Measurements from ENCODE around the gene WDR19. TPM values are rescaled to one million over a fixed set of nuclear protein-coding genes. Genes with fewer than 3 reads are reported as not detected.

The WDR19 gene
- polyA plus RNA-seq, 1 of the 3 experiments (the other 2 are of a cell fraction), result 23.3 TPM

DNA sequence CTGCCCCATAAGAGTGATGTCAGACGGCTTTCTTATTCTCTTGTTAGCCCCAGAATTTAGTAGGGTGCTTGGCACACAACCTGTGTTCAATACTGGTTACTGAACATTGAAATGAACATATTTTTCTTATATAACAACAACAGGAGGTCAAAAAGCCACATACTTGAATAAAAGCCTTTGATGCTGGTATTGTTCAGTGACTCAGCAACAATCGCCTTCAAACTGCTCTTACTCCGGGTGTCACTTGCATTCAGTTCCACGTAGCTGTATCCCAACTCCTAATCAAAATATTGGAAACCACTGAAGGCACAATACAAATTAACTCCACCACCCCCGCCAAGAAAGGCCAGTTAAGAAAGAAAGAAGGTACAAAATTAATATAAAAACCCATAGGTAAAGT lies 122.3 kb downstream of the WDR19 start:
- no peaks in the 10 kb centered on the region for H3K9me2 ChIP-seq
- H2AFZ ChIP-seq (ENCODE audit: low read depth), result no peak overlapping the region
- WGBS (ENCODE audit: low lambda C conversion rate), result 94% methylated on average over 5 of the region's 5 CpGs
- no peaks in the 10 kb centered on the region for H3K9me3 ChIP-seq
- no peak overlapping the region for H3K27ac ChIP-seq (ENCODE audit: low read depth in 2 of 2, low read length in 1 of 2)
- H3F3A ChIP-seq (replicated peaks; ENCODE audit: insufficient read depth), result peaks cover 4% of the 10 kb centered on the region
- TF ChIP-seq GABPA (IDR thresholded peaks at IDR 0.05; ENCODE audit: low read depth), result no peak
- TF ChIP-seq, protein P1, sequence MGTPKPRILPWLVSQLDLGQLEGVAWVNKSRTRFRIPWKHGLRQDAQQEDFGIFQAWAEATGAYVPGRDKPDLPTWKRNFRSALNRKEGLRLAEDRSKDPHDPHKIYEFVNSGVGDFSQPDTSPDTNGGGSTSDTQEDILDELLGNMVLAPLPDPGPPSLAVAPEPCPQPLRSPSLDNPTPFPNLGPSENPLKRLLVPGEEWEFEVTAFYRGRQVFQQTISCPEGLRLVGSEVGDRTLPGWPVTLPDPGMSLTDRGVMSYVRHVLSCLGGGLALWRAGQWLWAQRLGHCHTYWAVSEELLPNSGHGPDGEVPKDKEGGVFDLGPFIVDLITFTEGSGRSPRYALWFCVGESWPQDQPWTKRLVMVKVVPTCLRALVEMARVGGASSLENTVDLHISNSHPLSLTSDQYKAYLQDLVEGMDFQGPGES (IDR thresholded peaks at IDR 0.05; ENCODE audit: low read depth, low read length), result no peak
- TF ChIP-seq FOSL2 (IDR thresholded peaks at IDR 0.05; ENCODE audit: borderline replicate concordance, low read depth), result no peak
- TF ChIP-seq EZH2phosphoT487 (IDR thresholded peaks at IDR 0.05; ENCODE audit: borderline replicate concordance, low read depth), result no peak
- no peak for TF ChIP-seq EP300 (IDR thresholded peaks at IDR 0.05; ENCODE audit: borderline replicate concordance in 1 of 2, low read depth in 1 of 2, low read length in 1 of 2)
- no peak for TF ChIP-seq USF1 (IDR thresholded peaks at IDR 0.05; ENCODE audit: borderline replicate concordance, low read depth)
- no peak for TF ChIP-seq YY1 (IDR thresholded peaks at IDR 0.05; ENCODE audit: low read depth)
- no peak for TF ChIP-seq TEAD4 (IDR thresholded peaks at IDR 0.05; ENCODE audit: borderline replicate concordance, insufficient read depth)
- TF ChIP-seq TCF12 (IDR thresholded peaks at IDR 0.05), result no peak
- no peak for TF ChIP-seq GATA2 (CRISPR knock-in tag; IDR thresholded peaks at IDR 0.05)
- no peak for TF ChIP-seq RCOR1 (IDR thresholded peaks at IDR 0.05; ENCODE audit: low read length)
- TF ChIP-seq, protein P2, sequence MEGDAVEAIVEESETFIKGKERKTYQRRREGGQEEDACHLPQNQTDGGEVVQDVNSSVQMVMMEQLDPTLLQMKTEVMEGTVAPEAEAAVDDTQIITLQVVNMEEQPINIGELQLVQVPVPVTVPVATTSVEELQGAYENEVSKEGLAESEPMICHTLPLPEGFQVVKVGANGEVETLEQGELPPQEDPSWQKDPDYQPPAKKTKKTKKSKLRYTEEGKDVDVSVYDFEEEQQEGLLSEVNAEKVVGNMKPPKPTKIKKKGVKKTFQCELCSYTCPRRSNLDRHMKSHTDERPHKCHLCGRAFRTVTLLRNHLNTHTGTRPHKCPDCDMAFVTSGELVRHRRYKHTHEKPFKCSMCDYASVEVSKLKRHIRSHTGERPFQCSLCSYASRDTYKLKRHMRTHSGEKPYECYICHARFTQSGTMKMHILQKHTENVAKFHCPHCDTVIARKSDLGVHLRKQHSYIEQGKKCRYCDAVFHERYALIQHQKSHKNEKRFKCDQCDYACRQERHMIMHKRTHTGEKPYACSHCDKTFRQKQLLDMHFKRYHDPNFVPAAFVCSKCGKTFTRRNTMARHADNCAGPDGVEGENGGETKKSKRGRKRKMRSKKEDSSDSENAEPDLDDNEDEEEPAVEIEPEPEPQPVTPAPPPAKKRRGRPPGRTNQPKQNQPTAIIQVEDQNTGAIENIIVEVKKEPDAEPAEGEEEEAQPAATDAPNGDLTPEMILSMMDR (IDR thresholded peaks at IDR 0.05), result no peak
- TF ChIP-seq ZBTB33 (IDR thresholded peaks at IDR 0.05; ENCODE audit: borderline replicate concordance, low read depth), result no peak
- TF ChIP-seq FOXJ3 (CRISPR knock-in tag; IDR thresholded peaks at IDR 0.05), result no peak
- TF ChIP-seq, protein P3, sequence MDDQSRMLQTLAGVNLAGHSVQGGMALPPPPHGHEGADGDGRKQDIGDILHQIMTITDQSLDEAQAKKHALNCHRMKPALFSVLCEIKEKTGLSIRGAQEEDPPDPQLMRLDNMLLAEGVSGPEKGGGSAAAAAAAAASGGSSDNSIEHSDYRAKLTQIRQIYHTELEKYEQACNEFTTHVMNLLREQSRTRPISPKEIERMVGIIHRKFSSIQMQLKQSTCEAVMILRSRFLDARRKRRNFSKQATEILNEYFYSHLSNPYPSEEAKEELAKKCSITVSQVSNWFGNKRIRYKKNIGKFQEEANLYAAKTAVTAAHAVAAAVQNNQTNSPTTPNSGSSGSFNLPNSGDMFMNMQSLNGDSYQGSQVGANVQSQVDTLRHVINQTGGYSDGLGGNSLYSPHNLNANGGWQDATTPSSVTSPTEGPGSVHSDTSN (IDR thresholded peaks at IDR 0.05), result no peak
- H3K4me1 ChIP-seq (ENCODE audit: control insufficient read depth in 1 of 2, insufficient read depth in 2 of 2, low read depth in 1 of 2, low read length in 1 of 2), result no peaks in the 10 kb centered on the region
- H3K79me2 ChIP-seq (ENCODE audit: insufficient read depth), result 0 out of 2 replicates have a peak, but pooled peaks cover 6% of the 10 kb centered on the region
- no peaks in the 10 kb centered on the region for H3K27me3 ChIP-seq (ENCODE audit: insufficient read depth)
- no peaks in the 10 kb centered on the region for H4K20me1 ChIP-seq (ENCODE audit: insufficient read depth)
- H3K9ac ChIP-seq, result no peak overlapping the region
- POLR2A ChIA-PET, result no interaction called here
- H3K4me3 ChIP-seq (ENCODE audit: low read depth in 2 of 2, low read length in 1 of 2), result no peak overlapping the region
- no peak overlapping the region for H3K4me2 ChIP-seq
- DNase-seq, result no peak
- CTCF ChIA-PET, result interaction anchor here (1.1 kb wide), 1 partner anchor 585 kb away, joined by 3 read pairs; no protein-coding TSS in a partner anchor
- peaks cover 43 to 56% of the 10 kb centered on the region in 2 experiments for H3K36me3 ChIP-seq (replicated peaks in 1 of 2; ENCODE audit: control insufficient read depth in 1 of 2, insufficient read depth in 2 of 2, low read length in 1 of 2)
